Mesothelial cell of epicardium (in vitro differentiated cells): ENCODE data around the gene TCERG1L. TPM values are rescaled to one million over a fixed set of nuclear protein-coding genes. Genes with fewer than 3 reads are reported as not detected.

Experiments used
- DNase-seq, 2 experiments: peaks; one replicate each; pipeline ENCODE4 v3.0.0; 2021; ENCODE audit warnings: low spot score in 2 of 2; ENCODE audit not compliant: unreplicated experiment in 2 of 2
- H3K27ac Mint-ChIP-seq: 2 replicates; pipeline ENCODE4 v1.8.0; 2021; ENCODE audit warnings: mixed read lengths
- H3K27me3 Mint-ChIP-seq: 2 replicates; pipeline ENCODE4 v1.8.0; 2021; ENCODE audit warnings: low read depth, mixed read lengths
- H3K36me3 Mint-ChIP-seq: 2 replicates; pipeline ENCODE4 v1.8.0; 2021; ENCODE audit warnings: mixed read lengths
- H3K4me1 Mint-ChIP-seq: 2 replicates; pipeline ENCODE4 v1.8.0; 2021; ENCODE audit warnings: mixed read lengths
- H3K4me3 Mint-ChIP-seq: 2 replicates; pipeline ENCODE4 v1.8.0; 2021; ENCODE audit warnings: mild to moderate bottlenecking, moderate library complexity, mixed read lengths
- H3K9me3 Mint-ChIP-seq: 2 replicates; pipeline ENCODE4 v1.8.0; 2021; ENCODE audit warnings: mixed read lengths
- total RNA-seq: library from RNA; stranded (reverse); gene quantifications from 3 replicates; pipeline ENCODE4 v1.2.1, GENCODE V29; 2021
- TF ChIP-seq, protein P1 (sequence below): fragments of 200-600 bp; sonication (generic); IDR thresholded peaks from one replicate; pipeline ENCODE4 v1.5.0; 2021; ENCODE audit warnings: antibody characterized with exemption; ENCODE audit not compliant: unreplicated experiment

Gene TCERG1L
- total RNA-seq, 1 donor from 2014 or later = 0.63 TPM

DNA sequence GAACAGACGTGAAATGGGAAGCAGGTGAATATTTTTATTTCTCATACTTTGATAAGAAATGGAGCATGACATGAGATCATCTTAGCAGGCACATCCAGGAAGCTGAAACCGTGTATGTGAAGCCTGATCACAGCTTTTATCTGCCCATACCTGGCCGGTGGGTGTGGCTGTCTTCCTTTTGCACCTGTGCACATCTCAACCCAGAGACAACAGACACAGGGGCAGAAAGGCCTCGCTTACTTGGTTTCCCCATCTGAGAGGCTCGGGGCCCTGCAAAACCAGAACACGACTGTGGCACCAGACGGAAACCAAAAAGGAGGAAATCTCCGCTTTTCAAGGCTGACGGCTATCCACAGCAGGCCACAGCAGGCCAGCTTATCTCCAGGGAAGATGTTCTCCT lies 116.4 kb downstream of the TCERG1L start:
- peak in 1 of 2 experiments; percentile 20 for DNase-seq
- H3K4me3 Mint-ChIP-seq = no peak overlapping the region
- no peaks in the 10 kb centered on the region for H3K36me3 Mint-ChIP-seq
- H3K27ac Mint-ChIP-seq = no peak overlapping the region
- TF ChIP-seq, protein P1, sequence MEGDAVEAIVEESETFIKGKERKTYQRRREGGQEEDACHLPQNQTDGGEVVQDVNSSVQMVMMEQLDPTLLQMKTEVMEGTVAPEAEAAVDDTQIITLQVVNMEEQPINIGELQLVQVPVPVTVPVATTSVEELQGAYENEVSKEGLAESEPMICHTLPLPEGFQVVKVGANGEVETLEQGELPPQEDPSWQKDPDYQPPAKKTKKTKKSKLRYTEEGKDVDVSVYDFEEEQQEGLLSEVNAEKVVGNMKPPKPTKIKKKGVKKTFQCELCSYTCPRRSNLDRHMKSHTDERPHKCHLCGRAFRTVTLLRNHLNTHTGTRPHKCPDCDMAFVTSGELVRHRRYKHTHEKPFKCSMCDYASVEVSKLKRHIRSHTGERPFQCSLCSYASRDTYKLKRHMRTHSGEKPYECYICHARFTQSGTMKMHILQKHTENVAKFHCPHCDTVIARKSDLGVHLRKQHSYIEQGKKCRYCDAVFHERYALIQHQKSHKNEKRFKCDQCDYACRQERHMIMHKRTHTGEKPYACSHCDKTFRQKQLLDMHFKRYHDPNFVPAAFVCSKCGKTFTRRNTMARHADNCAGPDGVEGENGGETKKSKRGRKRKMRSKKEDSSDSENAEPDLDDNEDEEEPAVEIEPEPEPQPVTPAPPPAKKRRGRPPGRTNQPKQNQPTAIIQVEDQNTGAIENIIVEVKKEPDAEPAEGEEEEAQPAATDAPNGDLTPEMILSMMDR = no peak
- H3K27me3 Mint-ChIP-seq = peaks cover 5% of the 10 kb centered on the region
- H3K4me1 Mint-ChIP-seq = no peaks in the 10 kb centered on the region
- peaks cover 7% of the 10 kb centered on the region for H3K9me3 Mint-ChIP-seq

DNA sequence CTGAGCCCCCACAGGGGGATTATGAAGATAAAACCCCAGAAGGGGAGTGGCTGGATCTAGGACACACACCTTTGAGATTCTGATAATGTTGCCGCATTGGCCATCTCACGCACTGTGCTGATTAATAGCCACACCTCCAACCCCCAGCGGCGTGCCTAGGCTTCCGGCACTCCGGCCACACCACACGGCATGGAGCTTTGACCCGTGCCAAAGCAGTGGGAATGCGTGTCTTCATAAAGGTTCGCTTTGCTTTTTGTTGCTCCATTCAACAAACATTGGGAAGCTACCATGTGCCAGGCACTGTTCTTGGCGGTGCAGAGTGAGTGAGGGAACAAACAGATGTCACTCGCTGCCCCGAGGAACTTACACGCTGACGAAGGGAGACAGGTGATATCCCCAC lies 117.6 kb downstream of the TCERG1L start:
- H3K27ac Mint-ChIP-seq = no peak overlapping the region
- peaks cover 7% of the 10 kb centered on the region for H3K9me3 Mint-ChIP-seq
- TF ChIP-seq, protein P1 = no peak
- no peak overlapping the region for H3K4me3 Mint-ChIP-seq
- DNase-seq = peak in 1 of 2 experiments; percentile 19
- no peaks in the 10 kb centered on the region for H3K36me3 Mint-ChIP-seq
- H3K4me1 Mint-ChIP-seq = no peaks in the 10 kb centered on the region
- H3K27me3 Mint-ChIP-seq = no peaks in the 10 kb centered on the region

DNA sequence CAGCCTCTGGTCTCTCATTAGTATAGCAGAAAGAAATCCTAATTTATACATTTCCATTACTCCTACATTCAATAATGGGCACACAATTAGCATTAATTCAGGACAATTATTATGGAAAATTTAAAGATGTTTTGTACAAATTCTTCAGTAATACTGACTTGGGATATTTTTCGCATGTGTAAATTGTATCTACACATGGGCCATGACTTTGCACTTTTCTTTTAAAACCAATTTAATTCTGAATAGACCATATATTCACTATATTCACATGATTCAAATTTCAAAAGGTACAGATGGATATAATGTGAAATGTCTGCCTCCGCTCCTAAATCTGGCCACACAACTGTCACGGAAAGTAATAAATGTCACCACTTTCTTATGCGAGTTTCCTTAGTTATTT lies 123.0 kb downstream of the TCERG1L start:
- Mint-ChIP-seq H3K4me1 (peaks cover 16% of the 10 kb centered on the region), H3K27ac (no peak overlapping the region), H3K36me3 (no peaks in the 10 kb centered on the region), H3K27me3 (no peaks in the 10 kb centered on the region), H3K9me3 (peaks cover 6% of the 10 kb centered on the region), H3K4me3 (no peak overlapping the region)
- TF ChIP-seq, protein P1 = no peak
- no peak for DNase-seq

DNA sequence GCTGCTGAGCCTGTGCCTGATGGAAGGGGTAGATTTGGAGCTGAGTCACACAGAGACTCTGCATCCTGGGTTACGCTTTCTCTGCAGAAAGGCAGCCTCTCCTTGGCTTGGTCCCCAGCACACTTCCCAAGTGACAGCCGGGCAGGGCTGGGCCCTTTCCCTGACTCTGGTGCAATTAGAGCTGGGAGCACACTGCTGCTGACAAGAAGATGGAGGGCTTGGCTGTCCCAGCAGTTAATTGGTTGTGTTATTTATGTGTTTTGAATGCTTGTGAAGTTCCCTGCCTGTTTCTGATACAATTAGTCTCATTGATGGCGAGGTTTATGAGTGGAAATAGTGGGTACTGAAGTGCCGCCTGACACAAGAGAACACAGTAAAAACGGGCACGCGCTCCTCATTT lies 123.6 kb downstream of the TCERG1L start:
- H3K4me3 Mint-ChIP-seq = no peak overlapping the region
- DNase-seq = peak in 1 of 2 experiments; percentile 31
- H3K36me3 Mint-ChIP-seq = no peaks in the 10 kb centered on the region
- H3K9me3 Mint-ChIP-seq = peaks cover under 1% of the 10 kb centered on the region
- H3K27ac Mint-ChIP-seq = peak overlapping the region; percentile 22
- TF ChIP-seq, protein P1 = no peak
- H3K4me1 Mint-ChIP-seq = peaks cover 19% of the 10 kb centered on the region
- H3K27me3 Mint-ChIP-seq = no peaks in the 10 kb centered on the region

DNA sequence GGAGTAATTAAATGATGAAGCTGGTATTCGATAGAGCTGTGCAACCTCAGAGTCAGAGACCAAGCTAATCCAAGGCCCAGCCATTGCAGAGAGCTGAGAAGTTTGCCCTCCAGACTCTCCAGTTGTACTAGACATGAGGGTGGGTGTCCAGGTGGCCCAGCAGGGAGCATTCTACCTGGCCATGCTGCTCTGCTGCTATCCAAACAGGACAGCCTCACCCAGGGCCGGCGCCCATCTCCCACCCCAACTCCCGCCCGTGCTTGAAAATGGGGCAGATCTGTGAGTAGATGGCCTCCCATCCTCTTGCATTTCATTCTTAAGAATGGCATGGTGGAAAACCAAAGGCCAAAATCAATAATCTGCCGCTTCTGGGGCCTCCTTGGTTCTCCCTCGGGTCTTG lies 124.2 kb downstream of the TCERG1L start:
- Mint-ChIP-seq H3K27me3 (no peaks in the 10 kb centered on the region), H3K36me3 (no peaks in the 10 kb centered on the region), H3K4me3 (no peak overlapping the region), H3K27ac (no peak overlapping the region), H3K4me1 (peaks cover 20% of the 10 kb centered on the region), H3K9me3 (no peaks in the 10 kb centered on the region)
- TF ChIP-seq, protein P1 = no peak
- DNase-seq = peak in 1 of 2 experiments; percentile 16
